ENCODE results near the gene RHOJ. TPM values are rescaled to one million over a fixed set of nuclear protein-coding genes. Genes with fewer than 3 reads are reported as not detected.

RHOJ gene
- total RNA-seq, 1 experiment from 2014 or later: 0.40 TPM

- peaks cover 15% of the 10 kb centered on the region for H3K27me3 Mint-ChIP-seq (ENCODE audit: unreplicated experiment)
- H3K4me1 Mint-ChIP-seq (ENCODE audit: low read depth, unreplicated experiment): no peaks in the 10 kb centered on the region
- H3K27ac Mint-ChIP-seq (ENCODE audit: unreplicated experiment): no peak overlapping the region
- CTCF ChIA-PET: no interaction called here
- no peak for DNase-seq
- intact Hi-C loops (cut with micrococcal nuclease; ENCODE audit: unreplicated experiment): no loop called here
- H3K4me3 Mint-ChIP-seq (ENCODE audit: low read depth, unreplicated experiment): no peak overlapping the region
- no peak for TF ChIP-seq CTCF (IDR thresholded peaks at IDR 0.05; ENCODE audit: unreplicated experiment)
- BruUV-seq (replicated peaks): no TSS peak
- no peaks in the 10 kb centered on the region for H3K36me3 Mint-ChIP-seq (ENCODE audit: insufficient read depth, unreplicated experiment)
- H3K9me3 Mint-ChIP-seq (ENCODE audit: low read depth, unreplicated experiment): peaks cover 3% of the 10 kb centered on the region
Measured at GRCh38 chr14:63262446-63262845, 58.2 kb downstream of the RHOJ start.

GRCh38 chr14:63266106-63266505 is 61.9 kb downstream of the RHOJ start:
- Mint-ChIP-seq H3K9me3 (ENCODE audit: low read depth, unreplicated experiment) (peaks cover 3% of the 10 kb centered on the region), H3K4me3 (ENCODE audit: low read depth, unreplicated experiment) (no peak overlapping the region), H3K36me3 (ENCODE audit: insufficient read depth, unreplicated experiment) (no peaks in the 10 kb centered on the region), H3K4me1 (ENCODE audit: low read depth, unreplicated experiment) (no peaks in the 10 kb centered on the region), H3K27me3 (ENCODE audit: unreplicated experiment) (peaks cover 15% of the 10 kb centered on the region), H3K27ac (ENCODE audit: unreplicated experiment) (no peak overlapping the region)
- intact Hi-C loops (cut with micrococcal nuclease; ENCODE audit: unreplicated experiment): no loop called here
- TF ChIP-seq CTCF (IDR thresholded peaks at IDR 0.05; ENCODE audit: unreplicated experiment): no peak
- CTCF ChIA-PET: no interaction called here
- DNase-seq: no peak
- BruUV-seq (replicated peaks): no TSS peak

GRCh38 chr14:63267171-63267570 is 62.9 kb downstream of the RHOJ start:
- intact Hi-C loops (cut with micrococcal nuclease; ENCODE audit: unreplicated experiment): no loop called here
- Mint-ChIP-seq H3K4me1 (ENCODE audit: low read depth, unreplicated experiment) (no peaks in the 10 kb centered on the region), H3K4me3 (ENCODE audit: low read depth, unreplicated experiment) (no peak overlapping the region), H3K27me3 (ENCODE audit: unreplicated experiment) (peaks cover 6% of the 10 kb centered on the region), H3K9me3 (ENCODE audit: low read depth, unreplicated experiment) (peaks cover 3% of the 10 kb centered on the region), H3K27ac (ENCODE audit: unreplicated experiment) (no peak overlapping the region), H3K36me3 (ENCODE audit: insufficient read depth, unreplicated experiment) (no peaks in the 10 kb centered on the region)
- TF ChIP-seq CTCF (IDR thresholded peaks at IDR 0.05; ENCODE audit: unreplicated experiment): no peak
- DNase-seq: no peak
- CTCF ChIA-PET: no interaction called here
- BruUV-seq (replicated peaks): no TSS peak

- CTCF ChIA-PET: no interaction called here
- no peaks in the 10 kb centered on the region for H3K4me1 Mint-ChIP-seq (ENCODE audit: low read depth, unreplicated experiment)
- peaks cover 3% of the 10 kb centered on the region for H3K9me3 Mint-ChIP-seq (ENCODE audit: low read depth, unreplicated experiment)
- H3K36me3 Mint-ChIP-seq (ENCODE audit: insufficient read depth, unreplicated experiment): no peaks in the 10 kb centered on the region
- no peak overlapping the region for H3K4me3 Mint-ChIP-seq (ENCODE audit: low read depth, unreplicated experiment)
- no TSS peak for BruUV-seq (replicated peaks)
- no peak for DNase-seq
- no peaks in the 10 kb centered on the region for H3K27me3 Mint-ChIP-seq (ENCODE audit: unreplicated experiment)
- no peak for TF ChIP-seq CTCF (IDR thresholded peaks at IDR 0.05; ENCODE audit: unreplicated experiment)
- no peak overlapping the region for H3K27ac Mint-ChIP-seq (ENCODE audit: unreplicated experiment)
- intact Hi-C loops (cut with micrococcal nuclease; ENCODE audit: unreplicated experiment): no loop called here
Measured at GRCh38 chr14:63268771-63269170, 64.5 kb downstream of the RHOJ start.
